HG02938 (cell line): Measurements from ENCODE around the gene FUT3.

Experiments
- ATAC-seq: cut with Tn5 transposase; IDR thresholded peaks from one replicate; pipeline ENCODE4 v1.9.1; 2021; ENCODE audit warnings: mild to moderate bottlenecking, moderate library complexity; ENCODE audit not compliant: unreplicated experiment

The FUT3 gene

DNA sequence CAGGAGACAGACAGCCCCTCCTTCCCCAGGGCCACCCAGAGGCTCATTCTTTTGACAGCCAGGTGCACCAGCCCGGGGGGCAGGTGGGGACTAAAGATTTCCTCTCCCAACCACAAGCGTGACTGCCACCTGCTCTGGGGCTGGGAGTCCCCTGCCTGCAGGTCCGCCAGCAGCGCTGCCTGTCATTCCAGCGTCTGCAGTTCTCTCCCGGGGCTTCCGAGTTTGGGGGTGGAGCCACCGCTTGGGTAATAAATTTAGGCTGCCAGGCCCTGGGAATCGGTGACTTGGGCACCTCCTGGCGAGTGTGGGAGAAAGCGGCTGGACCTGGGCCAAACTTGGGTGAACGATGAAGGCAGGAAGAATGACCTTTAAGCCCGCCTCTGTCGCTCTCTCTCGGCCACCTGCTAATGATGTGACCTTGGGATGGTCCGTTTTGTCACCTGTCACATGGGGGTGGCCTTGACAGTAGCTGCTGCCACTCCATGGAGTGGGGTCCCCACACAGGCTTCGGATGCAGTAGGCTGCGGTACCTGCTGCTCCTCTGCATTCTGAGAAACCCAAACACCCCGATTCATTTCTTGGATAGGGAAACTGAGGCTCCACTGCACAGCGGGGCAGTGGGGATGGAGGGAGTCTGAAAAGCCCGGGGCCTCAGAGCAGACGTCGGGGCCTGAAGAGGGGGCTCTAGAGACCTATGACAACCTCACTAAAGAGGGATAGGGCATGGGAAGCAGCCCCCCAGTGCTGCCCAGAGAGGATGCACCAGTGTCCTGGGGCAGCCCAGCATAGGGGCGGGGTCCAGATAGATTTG lies 24.5 kb downstream of the FUT3 start:
- no peak for ATAC-seq

DNA sequence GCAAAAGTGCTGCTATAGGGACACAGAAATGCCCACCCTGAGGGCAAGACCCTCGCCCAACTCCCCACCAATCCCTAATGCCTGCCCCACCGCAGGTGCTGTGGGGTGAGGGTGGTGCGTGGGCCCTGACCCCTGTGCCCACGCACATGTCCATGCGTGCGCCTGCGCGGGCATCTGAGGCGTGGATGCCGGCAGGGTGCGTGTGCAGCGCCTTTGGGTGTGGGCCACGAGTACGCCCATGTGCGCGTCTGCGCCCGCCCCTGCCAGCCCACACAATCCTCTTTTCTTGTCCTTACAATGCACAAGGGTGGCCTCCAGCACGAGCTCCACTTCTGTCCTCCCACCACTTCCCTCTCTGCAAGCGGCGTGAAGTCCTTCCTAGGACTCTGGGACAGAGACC lies 26.1 kb downstream of the FUT3 start:
- ATAC-seq = no peak

DNA sequence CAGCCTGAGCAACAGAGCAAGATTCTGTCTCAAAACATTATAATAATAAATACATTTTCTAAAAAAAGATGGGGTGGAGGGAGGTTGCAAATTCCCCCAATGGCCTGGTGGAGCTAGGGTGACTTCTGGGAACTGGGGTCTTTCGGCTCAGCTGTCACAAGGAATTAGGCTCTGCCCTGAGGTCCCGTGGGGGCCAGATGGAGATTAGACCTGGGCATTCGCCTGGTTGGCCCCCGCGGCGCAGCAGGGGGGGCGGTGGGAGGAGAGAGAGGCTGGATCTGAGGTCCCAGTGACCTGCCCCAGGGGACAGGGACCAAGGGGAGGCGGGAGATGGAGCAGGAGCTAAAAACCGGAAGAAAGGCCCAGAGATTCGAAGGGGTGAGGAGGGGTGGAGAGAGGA lies 26.5 kb downstream of the FUT3 start:
- ATAC-seq = no peak

DNA sequence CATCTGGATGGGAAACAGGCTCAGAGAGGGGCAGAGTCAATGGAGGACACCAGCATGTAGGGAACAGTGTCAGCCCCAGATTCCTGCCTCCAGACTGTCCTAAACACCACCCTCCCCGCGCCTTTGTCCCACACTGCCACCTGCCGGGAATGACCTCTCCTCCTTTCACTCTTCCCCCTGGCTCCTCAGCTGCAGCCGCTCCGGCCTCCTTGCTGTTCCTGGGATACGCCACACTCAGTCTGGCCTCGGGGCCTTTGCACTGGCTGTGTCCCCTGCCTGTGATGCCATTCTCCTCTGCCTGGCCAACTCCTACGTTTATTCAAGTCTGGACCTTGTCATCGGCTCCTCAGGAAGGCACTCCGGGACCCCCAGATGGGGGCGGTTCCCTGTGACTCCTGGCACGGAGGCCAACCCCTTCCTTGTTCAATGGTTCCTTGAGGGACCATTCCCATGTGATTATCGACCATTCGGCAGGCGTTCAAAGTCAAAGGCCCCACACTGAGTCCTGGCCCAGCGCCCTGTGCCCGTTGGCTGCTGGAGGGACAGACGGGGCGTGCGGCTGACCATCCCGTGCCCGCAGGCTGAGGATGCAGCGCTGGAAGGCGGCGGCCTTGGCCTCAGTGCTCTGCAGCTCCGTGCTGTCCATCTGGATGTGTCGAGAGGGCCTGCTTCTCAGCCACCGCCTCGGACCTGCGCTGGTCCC lies 27.5 kb downstream of the FUT3 start:
- ATAC-seq = no peak

DNA sequence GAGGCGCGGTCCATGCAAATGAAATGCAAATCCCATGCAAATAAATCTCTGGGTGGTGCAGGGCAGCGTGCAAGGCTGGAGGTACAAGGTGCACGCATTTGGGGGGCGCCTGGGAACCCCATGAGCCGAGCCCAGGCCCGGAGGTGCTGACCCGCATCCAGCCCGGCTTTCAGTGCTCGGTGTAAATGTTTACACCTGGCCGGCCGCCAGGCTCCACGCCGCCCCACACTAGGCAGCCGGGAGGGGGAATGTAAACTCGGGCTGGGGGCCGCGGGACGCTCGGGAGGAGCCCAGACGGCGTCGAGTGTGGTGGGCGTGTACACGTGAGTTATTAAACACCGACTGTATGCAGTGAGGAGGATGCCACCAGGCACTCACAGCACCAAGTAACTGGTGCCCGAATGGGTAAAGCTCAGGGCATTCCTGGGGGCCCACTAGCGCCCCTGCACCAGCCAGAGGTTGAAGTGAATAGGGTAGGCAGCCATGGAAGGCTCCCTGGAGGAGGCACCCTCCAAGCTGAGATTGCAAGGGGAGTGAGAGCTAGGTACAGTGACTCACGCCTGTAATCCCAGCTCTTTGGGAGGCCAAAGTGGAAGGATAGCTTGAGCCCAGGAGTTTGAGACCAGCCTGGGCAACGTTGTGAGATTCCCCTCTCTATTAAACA lies 28.9 kb downstream of the FUT3 start:
- no peak for ATAC-seq

DNA sequence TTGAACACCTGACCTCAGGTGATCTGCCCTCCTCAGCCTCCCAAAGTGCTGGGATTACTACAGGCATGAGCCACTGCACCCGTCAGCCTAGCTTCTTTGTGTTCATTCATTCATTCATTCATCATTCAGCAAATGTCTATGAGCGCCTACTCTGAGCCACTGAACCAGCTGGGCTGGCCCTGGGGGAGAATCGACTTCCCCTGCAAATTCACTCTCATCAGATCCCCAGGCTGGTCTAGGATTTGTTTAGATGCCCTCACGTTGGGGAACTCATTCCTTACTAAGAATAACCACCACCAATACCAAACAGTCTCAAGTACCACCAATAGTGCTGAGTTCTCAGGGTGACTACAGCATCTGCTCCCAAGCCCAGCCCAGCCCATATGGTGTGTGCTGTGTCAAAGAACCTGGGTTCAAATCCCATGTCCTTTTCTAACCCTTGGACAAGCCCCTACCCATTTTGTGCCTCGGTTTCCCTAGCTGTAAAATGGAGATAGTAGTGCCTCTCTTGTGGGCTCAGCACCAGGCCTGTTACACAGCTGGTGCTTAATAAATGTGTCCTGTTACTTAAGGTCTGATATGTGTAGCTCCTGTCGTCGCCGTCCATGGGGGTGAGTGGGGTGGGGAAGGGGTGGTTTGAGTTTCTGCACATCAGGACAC lies 29.6 kb downstream of the FUT3 start:
- ATAC-seq = no peak

DNA sequence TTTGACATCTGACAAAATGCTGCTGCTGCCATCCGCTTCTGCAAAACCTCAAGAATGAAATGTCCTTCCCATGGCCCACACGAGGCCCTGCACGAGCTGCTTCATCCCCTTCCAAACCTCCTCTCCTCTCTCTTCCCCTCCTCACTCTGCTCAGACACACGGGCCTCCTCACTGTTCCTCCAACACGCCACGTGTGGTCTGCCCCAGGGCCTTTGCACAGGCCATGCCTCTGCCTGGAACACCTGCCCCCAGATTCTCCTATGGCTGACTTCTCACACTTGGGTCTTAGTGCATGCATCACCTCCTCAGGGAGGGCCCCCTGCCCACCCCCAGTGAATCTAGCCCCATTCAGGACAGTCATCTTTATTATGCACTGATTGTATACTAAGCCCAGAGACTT lies 30.5 kb downstream of the FUT3 start:
- ATAC-seq = no peak

DNA sequence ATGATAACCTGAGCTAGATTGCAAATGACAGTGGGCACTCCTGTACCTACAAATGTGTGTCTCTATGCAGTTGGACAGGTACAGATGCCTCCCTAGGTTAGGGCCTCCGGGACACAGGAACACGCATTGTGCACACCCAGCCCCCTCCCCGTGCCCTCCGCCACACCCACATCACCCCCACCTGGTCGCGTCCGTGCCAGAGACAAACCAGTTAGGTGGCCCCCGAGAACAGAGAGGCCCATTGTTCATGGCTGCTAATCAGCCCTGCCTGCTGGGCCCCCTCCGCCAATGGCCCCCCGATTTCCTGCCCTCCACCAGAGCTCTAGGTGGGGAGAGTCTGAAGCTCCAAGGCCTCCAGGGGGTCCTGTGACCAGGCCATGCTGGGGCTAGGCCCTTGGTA lies 32.7 kb downstream of the FUT3 start:
- no peak for ATAC-seq

DNA sequence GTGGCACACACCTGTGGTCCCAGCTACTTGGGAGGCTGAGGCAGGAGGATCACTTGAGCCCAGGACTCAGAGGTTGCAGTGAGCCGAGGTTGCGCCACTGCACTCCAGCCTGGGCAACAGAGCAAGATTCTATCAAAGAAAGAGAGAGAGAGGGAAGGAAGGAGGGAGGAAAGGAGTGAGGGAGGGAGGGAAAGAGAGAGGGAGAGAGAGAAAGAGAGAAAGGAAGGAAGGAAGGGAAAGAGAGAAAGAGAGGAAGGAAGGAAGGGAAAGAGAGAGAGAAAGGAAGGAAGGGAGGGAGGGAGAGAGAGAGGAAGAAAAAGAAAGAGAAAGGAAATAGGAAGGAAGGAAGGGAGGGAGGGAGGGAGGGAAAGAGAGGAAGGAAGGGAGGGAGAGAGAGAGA lies 34.0 kb downstream of the FUT3 start:
- ATAC-seq = no peak

DNA sequence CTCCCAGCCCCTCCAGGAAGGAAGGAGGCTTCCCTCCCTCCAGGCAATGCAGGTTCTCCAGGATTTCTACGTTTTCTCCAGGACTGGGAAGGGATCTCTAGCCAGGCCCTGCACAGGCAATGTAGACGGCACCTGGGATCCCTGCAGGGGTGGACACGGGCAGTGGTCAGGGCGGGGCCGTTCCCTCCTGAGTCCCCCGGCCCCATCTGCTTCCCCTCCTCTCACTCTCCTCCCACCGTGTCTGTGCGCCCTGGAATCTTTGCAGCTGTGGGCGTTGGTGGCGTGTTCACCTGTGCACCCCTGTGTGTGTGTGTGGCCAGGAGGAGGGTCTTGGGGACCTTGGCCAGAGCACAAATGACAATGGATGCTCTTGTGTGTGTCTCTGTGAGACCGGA lies 36.4 kb downstream of the FUT3 start:
- no peak for ATAC-seq

DNA sequence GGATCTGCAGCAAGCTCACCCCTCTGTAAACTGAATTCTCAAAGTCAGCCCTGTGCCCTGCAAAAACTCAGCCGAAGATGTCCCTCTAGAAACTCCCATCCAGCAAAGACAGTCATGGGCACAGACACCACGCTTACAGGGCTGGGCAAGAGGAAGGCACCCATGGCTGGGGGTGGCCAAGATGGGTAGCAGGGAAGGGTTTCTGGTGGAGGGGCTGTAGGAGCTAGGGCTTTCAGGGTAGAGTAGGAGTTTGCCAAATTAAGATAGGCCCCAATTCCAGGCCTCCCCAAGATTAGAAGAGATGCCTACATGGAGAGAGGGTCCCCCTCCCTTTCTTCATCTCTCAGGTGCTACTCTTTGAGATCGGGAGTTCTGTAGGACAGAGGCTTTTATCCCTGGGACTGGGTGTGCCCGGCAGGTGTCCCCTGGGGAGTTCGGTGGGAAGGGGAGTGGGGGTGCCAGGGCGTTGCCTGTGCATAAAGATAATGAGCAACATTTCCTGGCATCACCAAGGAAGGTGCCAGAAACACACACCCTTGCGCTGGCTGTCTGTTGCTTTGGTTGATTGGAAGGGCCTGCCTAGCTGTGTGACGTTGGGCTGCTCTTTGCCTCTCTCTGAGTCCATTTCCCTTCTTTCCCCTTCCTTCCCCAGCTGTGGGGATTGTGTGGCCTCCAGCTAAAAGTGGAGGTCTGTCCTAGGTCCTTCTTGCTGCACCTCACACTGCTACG lies 37.0 kb downstream of the FUT3 start:
- no peak for ATAC-seq

DNA sequence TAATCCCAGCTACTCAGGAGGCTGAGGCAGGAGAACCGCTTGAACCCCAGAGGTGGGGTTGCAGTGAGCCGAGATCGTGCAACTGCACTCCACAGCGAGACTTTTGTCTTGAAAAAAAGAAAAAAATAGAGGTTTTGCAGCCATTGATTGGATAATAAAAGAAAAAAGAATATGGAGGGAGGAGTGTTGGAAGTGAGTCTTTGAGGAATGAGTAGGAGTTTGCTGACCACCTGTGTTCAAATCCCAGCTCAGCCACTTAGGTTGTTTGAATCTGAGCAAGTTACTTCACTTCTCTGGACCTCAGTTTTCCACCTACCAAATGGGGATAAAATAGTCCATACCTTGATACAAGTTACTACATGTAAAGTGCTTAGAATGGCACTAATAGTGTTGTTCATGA lies 40.1 kb downstream of the FUT3 start:
- no peak for ATAC-seq

DNA sequence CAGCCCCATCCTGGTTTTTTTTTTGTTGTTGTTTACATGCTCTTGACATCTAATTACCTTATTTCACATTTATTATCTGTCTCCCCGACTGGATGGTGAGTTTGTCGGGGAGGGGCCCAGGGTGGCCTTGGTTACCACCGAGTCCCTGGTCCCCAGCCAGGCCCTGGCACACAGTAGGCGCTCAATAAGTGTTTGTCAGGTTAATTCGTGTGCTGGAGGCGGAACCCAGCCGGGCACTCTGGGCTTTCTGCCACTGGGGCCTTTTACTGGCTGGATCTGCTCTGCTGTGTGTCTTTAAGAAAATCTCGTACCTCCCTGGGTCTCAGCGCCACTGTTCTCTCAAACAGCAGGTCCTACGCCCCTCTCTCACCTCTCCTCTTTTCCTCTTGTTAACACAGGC lies 41.8 kb downstream of the FUT3 start:
- no peak for ATAC-seq

DNA sequence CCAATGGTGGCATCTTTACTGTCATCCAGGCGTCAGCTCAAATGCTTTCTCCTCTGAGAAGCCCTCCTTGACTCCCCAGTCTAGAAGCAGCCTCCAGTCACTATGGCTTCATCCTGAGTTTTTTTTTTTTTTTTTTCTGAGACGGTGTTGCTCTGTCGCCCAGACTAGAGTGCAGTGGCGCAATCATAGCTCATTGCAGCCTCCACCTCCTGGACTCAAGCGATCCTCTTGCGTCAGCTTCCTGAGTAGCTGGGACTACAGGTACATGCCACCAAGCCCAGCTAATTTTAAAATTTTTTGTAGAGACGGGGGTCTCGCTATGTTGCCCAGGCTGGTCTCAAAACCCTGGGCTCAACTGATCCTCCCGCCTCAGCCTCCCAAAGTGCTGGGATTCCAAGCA lies 42.2 kb downstream of the FUT3 start:
- ATAC-seq = no peak

DNA sequence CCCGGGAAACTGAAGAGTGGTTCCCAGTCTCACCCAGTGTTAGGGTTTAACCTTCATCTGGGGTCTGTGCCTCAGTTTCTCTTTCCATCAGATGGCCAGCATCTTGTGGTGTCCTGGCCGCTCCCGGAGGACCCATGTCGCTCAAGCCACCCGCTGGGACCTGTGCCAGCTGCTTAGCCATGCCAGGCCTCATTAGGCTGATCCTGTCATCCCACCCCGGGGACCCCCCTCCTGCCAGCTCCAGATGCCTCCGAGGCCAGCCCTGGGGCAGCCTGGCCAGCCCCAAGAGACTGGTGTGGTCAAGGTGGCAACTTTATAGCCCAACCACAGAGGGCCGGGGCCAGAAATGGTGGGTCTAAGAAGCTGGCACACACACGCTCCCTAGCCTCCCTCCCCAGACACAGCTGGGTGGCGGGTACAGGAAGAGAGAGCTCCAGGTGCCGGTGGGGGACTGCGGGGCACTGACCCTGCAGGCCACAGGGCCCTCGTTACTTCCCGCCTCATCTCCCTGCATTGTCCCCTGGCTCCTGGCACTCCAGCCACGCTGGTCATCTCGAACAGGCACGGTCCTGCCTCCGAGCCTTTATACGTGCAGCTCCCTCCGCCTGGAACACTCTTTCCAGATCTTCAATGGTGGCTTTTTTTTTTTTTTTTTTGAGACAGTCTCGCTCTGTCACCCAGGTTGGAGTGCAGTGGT lies 43.0 kb downstream of the FUT3 start:
- ATAC-seq = no peak

DNA sequence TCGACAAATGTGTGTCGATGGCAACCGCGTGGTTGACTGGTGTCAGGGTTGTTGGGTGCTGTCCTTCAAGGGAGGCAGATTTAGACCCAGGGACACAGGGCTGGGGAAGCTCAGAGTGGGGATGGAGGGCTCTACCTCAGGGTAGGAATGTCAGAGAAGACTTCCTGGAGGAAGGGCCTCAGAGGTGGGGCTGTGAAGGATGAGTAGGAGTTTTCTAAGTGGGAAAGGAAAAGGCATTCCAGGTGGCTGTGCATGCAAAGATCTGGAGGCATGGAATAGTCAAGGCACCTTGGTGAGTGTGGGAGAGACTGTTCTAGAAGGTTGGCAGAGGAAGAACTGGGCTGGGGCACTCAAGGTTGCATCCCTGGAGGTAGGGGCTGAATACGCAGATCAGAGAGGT lies 44.3 kb downstream of the FUT3 start:
- ATAC-seq = no peak

DNA sequence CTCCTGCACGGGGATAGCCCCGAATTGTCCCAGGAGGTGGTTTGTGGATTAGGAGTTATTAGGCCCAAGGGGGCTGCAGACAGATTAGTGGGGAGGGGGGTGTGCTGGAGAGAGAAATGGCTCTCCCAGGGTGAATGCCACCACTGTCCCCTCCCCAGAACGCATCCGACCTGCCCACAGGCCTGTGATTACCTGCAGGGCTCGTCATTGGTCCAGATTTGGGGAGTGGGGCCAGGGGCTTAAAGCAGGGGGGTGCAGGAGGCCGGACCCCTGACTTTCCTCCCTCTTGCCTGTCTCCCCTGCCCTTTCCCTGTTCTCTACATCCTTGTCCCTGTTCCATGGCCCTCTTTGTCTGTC lies 45.1 kb downstream of the FUT3 start:
- no peak for ATAC-seq

DNA sequence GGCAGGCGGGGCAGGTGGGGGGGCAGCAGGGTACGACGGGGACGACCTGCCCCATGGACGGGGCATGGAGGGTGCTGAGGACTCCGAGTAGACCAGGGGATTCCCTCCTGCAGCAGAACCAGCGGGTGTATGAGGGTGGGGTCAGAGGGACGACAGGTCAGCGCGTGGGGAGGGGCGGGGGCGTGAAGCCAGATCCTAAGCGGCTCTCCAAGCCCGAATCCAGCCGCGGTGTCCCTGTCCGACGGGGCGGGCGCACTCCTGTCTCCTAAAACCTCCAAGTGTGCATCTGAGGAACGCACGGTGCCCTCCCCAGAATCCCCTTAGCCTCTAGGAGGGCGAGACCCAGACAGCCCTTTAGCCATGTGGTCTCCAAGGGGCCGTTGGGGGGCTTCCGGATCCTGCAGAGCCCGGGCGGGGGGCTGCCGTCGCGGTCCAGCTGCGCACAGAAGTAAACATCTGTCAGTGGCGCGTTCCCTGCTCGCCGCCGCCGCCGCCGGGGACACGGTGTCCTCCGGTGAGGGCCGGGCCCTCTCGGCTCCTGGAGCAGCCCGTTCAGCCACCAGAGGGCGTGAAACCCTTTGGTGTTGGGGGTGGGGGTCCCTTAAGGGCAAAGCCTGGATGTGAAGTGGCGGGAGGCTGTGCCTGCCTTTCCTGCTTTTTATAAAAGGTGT lies 45.7 kb downstream of the FUT3 start:
- no peak for ATAC-seq

DNA sequence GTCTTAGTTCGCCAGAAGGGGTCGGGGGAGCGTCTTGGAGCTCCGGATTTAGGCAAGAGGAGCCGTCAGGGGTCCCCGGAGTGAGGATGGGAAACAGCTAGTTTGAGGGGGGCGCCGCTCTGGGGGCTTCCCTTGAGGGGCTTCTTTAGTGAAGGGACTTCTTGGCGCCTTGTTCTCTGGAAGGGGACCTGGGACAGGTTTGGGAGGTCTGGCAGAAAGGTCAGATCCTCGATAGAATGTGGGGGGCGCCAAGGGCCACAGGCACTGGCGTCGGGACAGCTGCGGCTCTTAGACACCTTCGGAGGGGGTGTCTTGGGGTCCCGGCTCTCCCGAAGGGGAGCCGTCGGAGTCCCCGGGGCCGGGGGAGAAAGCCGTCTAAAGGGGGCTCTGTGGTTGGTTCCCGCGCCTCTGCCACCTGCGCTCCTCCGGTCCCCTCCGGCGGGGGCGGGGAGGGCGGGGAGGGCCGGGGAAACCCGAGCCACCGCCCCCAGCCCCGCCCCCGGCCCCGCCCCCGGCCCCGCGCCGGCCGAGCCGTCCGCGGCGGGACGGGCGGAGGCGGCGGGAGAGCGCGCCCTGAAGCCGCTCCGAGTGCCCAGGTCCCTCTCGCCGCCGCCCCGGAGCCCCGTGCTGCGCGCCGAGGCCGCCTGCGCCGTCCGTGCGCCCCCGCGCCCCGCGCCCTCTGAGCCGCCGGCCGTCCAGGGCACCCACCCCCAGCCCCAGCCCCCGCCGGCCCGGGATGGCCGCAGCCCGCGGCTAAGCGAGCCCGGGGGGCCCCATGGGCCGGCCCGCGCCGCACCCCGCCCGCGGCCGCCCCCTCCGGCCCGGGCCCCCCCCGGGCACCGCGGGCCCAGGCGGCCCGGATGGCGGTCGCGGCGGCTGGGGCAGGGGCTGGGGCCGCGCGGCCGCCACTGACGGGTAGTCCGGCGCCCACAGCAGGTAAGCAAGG lies 46.5 kb downstream of the FUT3 start, which contains the start of gene NRTN:
Gene NRTN (plus strand): TSS at position 552 of the 946 bp plus-strand sequence. CDS start 19,099 bp downstream, outside the sequence.
- ATAC-seq = no peak
